Fibroblast of lung (primary cell): ENCODE data around the gene C20orf141. TPM values are rescaled to one million over a fixed set of nuclear protein-coding genes. Genes with fewer than 3 reads are reported as not detected.

ENCODE experiments used
- DNase-seq, 2 donors: peaks; one replicate each; pipeline versions ENCODE4 v3.0.0 to v3.0.0-alpha.2; 2010; ENCODE audit warnings: low read depth in 2 of 2
- H2AFZ ChIP-seq: 2 replicates; pipeline ENCODE4 v1.5.1; 2012; ENCODE audit warnings: low read length, control low read depth, inconsistent platforms
- H3K27ac ChIP-seq: 2 replicates; pipeline ENCODE4 v1.5.1; 2011; ENCODE audit warnings: low read length, control low read depth; ENCODE audit not compliant: insufficient read depth
- H3K27me3 ChIP-seq: 2 replicates; pipeline ENCODE4 v1.5.1; 2011; ENCODE audit warnings: mild to moderate bottlenecking, low read length; ENCODE audit not compliant: control insufficient read depth, insufficient read depth
- H3K36me3 ChIP-seq: 2 replicates; pipeline ENCODE4 v1.5.1; 2011; ENCODE audit warnings: low read length; ENCODE audit not compliant: control insufficient read depth, insufficient read depth
- H3K4me1 ChIP-seq: 2 replicates; pipeline ENCODE4 v1.5.1; 2011; ENCODE audit warnings: low read length; ENCODE audit not compliant: control insufficient read depth, insufficient read depth; ENCODE audit errors: extremely low read depth
- H3K4me2 ChIP-seq: 2 replicates; pipeline ENCODE4 v1.5.1; 2011; ENCODE audit warnings: low read length, control low read depth; ENCODE audit not compliant: insufficient read depth; ENCODE audit errors: extremely low read depth
- H3K4me3 ChIP-seq, 4 experiments: fragments of 200-600 bp in 1 of 4; sonication (generic) in 1 of 4; replicated peaks in 1 of 4; 2 replicates each; pipeline ENCODE4 v1.5.1; 2011 to 2016; ENCODE audit warnings: low read length in 4 of 4, low read depth in 3 of 4, mild to moderate bottlenecking in 3 of 4, control low read depth in 2 of 4, inconsistent platforms in 1 of 4, mixed read lengths in 1 of 4; ENCODE audit not compliant: insufficient read depth in 1 of 4; ENCODE audit errors: control extremely low read depth in 1 of 4
- H3K79me2 ChIP-seq: 2 replicates; pipeline ENCODE4 v1.5.1; 2012; ENCODE audit warnings: mild to moderate bottlenecking, low read length, inconsistent platforms; ENCODE audit not compliant: control insufficient read depth, insufficient read depth
- H3K9ac ChIP-seq: 2 replicates; pipeline ENCODE4 v1.5.1; 2011; ENCODE audit warnings: mild to moderate bottlenecking, low read length, control low read depth; ENCODE audit not compliant: insufficient read depth
- H3K9me3 ChIP-seq: 2 replicates; pipeline ENCODE4 v1.5.1; 2012; ENCODE audit warnings: low read depth, low read length; ENCODE audit not compliant: control insufficient read depth, insufficient read depth
- H4K20me1 ChIP-seq: 2 replicates; pipeline ENCODE4 v1.5.1; 2011; ENCODE audit warnings: low read length; ENCODE audit not compliant: control insufficient read depth, insufficient read depth; ENCODE audit errors: extremely low read depth
- EZH2 ChIP-seq: IDR thresholded peaks from 2 replicates; pipeline ENCODE4 v1.5.1; 2012; ENCODE audit warnings: low read length, control low read depth, mild to moderate bottlenecking; ENCODE audit errors: missing control alignments
- polyA plus RNA-seq, 2 donors: library from polyadenylated mRNA; depleted of rRNA in 1 of 2; stranded (reverse) in 1 of 2; unstranded in 1 of 2; fragments of >200 nt; gene quantifications; 2 replicates each; pipeline ENCODE4 v1.2.1, GENCODE V29; 2011 to 2012; ENCODE audit warnings: missing spikeins in 1 of 2
- total RNA-seq: library from RNA; depleted of rRNA; stranded (reverse); fragments of >200 nt; gene quantifications from 2 replicates; pipeline ENCODE4 v1.2.1, GENCODE V29; 2014
- TF ChIP-seq, protein P1 (sequence below), 2 donors: IDR thresholded peaks in 1 of 2; conservative IDR thresholded peaks in 1 of 2; 1 replicate in 1 of 2; 2 replicates in 1 of 2; pipeline ENCODE4 v1.5.1; 2011 to 2012; ENCODE audit warnings: low read length in 2 of 2, control low read depth in 1 of 2, inconsistent platforms in 1 of 2, low read depth in 1 of 2, mild to moderate bottlenecking in 1 of 2

The C20orf141 gene
- total and polyA plus RNA-seq, 2 donors (not counting 1 experiment from before 2014, with no cell fraction given), result 0.57 TPM; not detected in 1

DNA sequence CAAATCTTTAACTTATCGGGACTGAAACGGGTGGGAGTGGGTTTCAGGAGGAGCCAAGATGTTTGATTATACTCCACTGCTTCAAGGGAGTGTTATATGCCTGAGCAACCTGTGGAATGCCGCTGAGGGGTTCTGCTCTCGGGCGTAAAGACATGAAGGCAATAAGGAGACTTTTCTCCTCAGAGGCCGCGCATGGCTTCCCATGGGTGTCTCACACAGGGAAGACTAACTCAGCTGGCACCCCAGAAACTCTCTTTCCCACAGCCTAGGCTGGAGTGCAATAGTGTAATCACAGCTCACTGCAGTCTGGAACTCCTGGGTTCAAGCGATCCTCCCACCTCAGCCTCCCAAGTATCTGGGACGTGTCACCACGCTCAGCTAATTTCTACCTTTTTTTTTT lies 5.1 kb upstream of the C20orf141 start:
- no peaks in the 10 kb centered on the region for H4K20me1 ChIP-seq
- no peak for DNase-seq
- H3K27ac ChIP-seq, result no peak overlapping the region
- H3K4me3 ChIP-seq, result no peak overlapping the region
- no peaks in the 10 kb centered on the region for H3K79me2 ChIP-seq
- H3K9me3 ChIP-seq, result no peaks in the 10 kb centered on the region
- H3K4me1 ChIP-seq, result peaks cover 6% of the 10 kb centered on the region
- TF ChIP-seq EZH2, result no peak
- TF ChIP-seq, protein P1, sequence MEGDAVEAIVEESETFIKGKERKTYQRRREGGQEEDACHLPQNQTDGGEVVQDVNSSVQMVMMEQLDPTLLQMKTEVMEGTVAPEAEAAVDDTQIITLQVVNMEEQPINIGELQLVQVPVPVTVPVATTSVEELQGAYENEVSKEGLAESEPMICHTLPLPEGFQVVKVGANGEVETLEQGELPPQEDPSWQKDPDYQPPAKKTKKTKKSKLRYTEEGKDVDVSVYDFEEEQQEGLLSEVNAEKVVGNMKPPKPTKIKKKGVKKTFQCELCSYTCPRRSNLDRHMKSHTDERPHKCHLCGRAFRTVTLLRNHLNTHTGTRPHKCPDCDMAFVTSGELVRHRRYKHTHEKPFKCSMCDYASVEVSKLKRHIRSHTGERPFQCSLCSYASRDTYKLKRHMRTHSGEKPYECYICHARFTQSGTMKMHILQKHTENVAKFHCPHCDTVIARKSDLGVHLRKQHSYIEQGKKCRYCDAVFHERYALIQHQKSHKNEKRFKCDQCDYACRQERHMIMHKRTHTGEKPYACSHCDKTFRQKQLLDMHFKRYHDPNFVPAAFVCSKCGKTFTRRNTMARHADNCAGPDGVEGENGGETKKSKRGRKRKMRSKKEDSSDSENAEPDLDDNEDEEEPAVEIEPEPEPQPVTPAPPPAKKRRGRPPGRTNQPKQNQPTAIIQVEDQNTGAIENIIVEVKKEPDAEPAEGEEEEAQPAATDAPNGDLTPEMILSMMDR (conservative IDR thresholded peaks at IDR 0.05 in 1 of 2, IDR thresholded peaks at IDR 0.05 in 1 of 2; ENCODE audit: low read depth in 1 of 2, low read length in 2 of 2), result no peak
- H2AFZ ChIP-seq, result no peak overlapping the region
- H3K27me3 ChIP-seq, result peaks cover 30% of the 10 kb centered on the region
- H3K4me2 ChIP-seq, result no peak overlapping the region
- no peak overlapping the region for H3K9ac ChIP-seq
- no peaks in the 10 kb centered on the region for H3K36me3 ChIP-seq

DNA sequence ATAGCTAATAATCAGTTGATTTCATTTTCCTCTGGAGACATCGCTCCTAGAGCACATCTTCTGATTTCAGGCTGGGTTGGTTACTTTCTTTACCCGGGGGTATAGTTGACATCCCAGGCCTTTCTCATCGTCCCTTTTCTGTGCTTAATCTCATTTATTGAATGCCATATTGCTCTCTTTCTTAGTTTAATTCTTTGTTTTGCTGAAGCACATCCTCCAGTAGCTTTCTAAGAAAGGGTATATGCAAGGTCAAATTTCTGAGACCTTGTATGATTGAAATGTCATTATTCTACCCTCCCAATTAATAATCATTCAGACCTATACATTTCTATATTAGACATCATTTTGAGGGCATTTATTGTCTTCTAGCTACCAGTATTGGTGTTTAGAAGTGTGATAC lies 2.6 kb upstream of the C20orf141 start:
- Histone ChIP-seq H4K20me1 (no peaks in the 10 kb centered on the region), H3K9me3 (no peaks in the 10 kb centered on the region), H3K4me3 (no peak overlapping the region), H2AFZ (no peak overlapping the region), H3K4me1 (peaks cover 14% of the 10 kb centered on the region), H3K4me2 (no peak overlapping the region), H3K27ac (no peak overlapping the region), H3K27me3 (peaks cover 7% of the 10 kb centered on the region), H3K9ac (no peak overlapping the region), H3K79me2 (no peaks in the 10 kb centered on the region), H3K36me3 (no peaks in the 10 kb centered on the region)
- no peak for DNase-seq
- TF ChIP-seq EZH2, result no peak
- TF ChIP-seq, protein P1 (conservative IDR thresholded peaks at IDR 0.05 in 1 of 2, IDR thresholded peaks at IDR 0.05 in 1 of 2; ENCODE audit: low read depth in 1 of 2, low read length in 2 of 2), result no peak

DNA sequence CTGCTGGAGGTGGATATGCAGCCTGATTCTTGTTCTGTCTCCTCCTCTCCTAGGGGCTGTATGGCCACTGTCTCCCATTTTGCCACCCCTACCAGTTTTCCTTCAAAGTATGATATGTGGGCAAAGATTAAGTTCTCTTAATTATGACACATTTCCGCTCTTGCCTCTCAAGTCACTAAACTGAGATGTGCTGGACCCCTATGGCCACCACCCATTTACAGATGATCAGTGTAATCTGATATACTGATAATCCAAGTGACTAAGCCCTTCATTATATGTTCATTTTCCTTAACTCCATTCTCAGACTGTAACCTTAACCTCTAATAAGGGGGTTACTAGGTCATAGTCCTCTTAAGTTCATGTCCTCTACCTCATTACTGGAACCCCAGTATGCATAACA lies 711 bp upstream of the C20orf141 start:
- peaks cover 17% of the 10 kb centered on the region for H3K4me1 ChIP-seq
- H3K27ac ChIP-seq, result peak overlapping the region; percentile 10
- H3K79me2 ChIP-seq, result no peaks in the 10 kb centered on the region
- no peaks in the 10 kb centered on the region for H3K9me3 ChIP-seq
- no peak overlapping the region for H3K9ac ChIP-seq
- H2AFZ ChIP-seq, result no peak overlapping the region
- H4K20me1 ChIP-seq, result no peaks in the 10 kb centered on the region
- H3K4me3 ChIP-seq, result no peak overlapping the region
- DNase-seq, result no peak
- H3K4me2 ChIP-seq, result peak overlapping the region; percentile 42
- H3K27me3 ChIP-seq, result no peaks in the 10 kb centered on the region
- no peak for TF ChIP-seq EZH2
- TF ChIP-seq, protein P1 (conservative IDR thresholded peaks at IDR 0.05 in 1 of 2, IDR thresholded peaks at IDR 0.05 in 1 of 2; ENCODE audit: low read depth in 1 of 2, low read length in 2 of 2), result no peak
- H3K36me3 ChIP-seq, result no peaks in the 10 kb centered on the region
